Measurements from ENCODE around the gene ANHX.

DNA sequence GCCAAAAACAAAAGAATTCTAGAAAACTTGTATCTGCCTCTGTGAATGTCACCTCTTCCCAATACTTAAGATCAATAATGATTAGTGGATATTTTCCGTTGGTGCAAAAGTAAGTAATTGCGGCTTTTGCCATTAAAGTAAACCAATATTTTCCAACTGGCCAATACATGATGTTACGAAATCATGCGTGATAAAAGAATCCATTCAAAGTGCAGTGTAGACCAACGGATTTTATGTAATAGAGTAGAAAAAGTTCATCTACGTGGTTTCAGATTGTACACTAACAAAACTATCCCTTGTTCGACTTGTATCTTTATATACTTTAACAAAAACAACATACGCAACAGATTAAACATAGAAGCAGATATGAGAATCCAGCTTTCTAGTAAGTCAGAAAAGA lies 55.0 kb downstream of the ANHX start:
- TF ChIP-seq, protein P1, sequence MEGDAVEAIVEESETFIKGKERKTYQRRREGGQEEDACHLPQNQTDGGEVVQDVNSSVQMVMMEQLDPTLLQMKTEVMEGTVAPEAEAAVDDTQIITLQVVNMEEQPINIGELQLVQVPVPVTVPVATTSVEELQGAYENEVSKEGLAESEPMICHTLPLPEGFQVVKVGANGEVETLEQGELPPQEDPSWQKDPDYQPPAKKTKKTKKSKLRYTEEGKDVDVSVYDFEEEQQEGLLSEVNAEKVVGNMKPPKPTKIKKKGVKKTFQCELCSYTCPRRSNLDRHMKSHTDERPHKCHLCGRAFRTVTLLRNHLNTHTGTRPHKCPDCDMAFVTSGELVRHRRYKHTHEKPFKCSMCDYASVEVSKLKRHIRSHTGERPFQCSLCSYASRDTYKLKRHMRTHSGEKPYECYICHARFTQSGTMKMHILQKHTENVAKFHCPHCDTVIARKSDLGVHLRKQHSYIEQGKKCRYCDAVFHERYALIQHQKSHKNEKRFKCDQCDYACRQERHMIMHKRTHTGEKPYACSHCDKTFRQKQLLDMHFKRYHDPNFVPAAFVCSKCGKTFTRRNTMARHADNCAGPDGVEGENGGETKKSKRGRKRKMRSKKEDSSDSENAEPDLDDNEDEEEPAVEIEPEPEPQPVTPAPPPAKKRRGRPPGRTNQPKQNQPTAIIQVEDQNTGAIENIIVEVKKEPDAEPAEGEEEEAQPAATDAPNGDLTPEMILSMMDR (conservative IDR thresholded peaks at IDR 0.05; ENCODE audit: low read depth, low read length) = no peak
- TF ChIP-seq EZH2 (IDR thresholded peaks at IDR 0.05; ENCODE audit: low read length, unreplicated experiment) = no peak
